AG09319 (cell line): ENCODE data around the gene TBC1D5.
"Not testable (repeated sequence)": the region's sequence is repeated elsewhere in the genome, so short reads cannot be mapped to it uniquely, and the experiment has no call there.

Experiments used
- DNase-seq: peaks from one replicate; pipeline ENCODE4 v3.0.0-alpha.2; 2010; ENCODE audit warnings: low read depth; ENCODE audit errors: extremely low read depth
- TF ChIP-seq, protein P1 (sequence below): IDR thresholded peaks from 2 replicates; pipeline ENCODE4 v1.5.1; 2011; ENCODE audit warnings: low read depth, mild to moderate bottlenecking, inconsistent platforms, low read length, moderate library complexity

Gene TBC1D5

DNA sequence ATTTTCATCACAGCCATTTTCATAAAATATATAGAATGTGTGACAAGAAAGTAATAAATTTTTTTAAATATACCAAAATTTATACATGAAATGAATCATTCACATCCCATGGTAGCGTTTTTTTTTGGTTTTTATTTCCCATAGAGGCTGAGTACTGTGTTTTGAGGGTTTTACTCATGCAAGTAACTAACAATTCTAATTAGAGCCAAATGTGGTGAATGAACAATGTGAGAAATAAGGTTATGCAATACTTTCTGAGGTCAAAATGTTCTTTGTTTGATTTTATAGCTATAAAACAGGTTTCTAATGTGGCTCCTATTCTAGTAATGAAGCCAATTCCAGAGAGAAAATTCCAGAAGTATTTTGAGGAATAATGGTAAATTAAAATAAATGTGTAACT is 386.8 kb downstream of the TBC1D5 start:
- DNase-seq = peak; percentile 22

DNA sequence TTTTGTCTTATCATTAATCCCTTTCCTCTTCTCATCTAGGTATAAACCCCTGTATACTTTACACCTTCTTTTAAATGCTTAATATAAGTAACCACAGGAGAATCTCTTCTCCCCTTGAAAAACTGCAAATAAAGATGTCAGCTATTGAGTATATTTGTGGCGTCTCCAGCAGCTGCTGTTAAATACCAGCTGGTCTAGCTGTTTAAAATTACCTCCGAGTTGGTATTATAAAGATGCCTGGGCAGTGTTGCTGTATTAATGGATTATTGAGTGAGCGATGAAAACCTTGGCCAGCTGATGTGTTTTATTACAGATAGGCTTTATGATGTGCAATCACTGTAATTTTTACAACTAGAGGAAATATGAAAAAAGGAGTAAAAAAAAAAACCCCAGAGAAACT is 388.1 kb downstream of the TBC1D5 start:
- TF ChIP-seq, protein P1, sequence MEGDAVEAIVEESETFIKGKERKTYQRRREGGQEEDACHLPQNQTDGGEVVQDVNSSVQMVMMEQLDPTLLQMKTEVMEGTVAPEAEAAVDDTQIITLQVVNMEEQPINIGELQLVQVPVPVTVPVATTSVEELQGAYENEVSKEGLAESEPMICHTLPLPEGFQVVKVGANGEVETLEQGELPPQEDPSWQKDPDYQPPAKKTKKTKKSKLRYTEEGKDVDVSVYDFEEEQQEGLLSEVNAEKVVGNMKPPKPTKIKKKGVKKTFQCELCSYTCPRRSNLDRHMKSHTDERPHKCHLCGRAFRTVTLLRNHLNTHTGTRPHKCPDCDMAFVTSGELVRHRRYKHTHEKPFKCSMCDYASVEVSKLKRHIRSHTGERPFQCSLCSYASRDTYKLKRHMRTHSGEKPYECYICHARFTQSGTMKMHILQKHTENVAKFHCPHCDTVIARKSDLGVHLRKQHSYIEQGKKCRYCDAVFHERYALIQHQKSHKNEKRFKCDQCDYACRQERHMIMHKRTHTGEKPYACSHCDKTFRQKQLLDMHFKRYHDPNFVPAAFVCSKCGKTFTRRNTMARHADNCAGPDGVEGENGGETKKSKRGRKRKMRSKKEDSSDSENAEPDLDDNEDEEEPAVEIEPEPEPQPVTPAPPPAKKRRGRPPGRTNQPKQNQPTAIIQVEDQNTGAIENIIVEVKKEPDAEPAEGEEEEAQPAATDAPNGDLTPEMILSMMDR = no peak
- DNase-seq = no peak

More for the DNA sequence above, 386.8 kb downstream of the TBC1D5 start:
- TF ChIP-seq, protein P1 = no peak

DNA sequence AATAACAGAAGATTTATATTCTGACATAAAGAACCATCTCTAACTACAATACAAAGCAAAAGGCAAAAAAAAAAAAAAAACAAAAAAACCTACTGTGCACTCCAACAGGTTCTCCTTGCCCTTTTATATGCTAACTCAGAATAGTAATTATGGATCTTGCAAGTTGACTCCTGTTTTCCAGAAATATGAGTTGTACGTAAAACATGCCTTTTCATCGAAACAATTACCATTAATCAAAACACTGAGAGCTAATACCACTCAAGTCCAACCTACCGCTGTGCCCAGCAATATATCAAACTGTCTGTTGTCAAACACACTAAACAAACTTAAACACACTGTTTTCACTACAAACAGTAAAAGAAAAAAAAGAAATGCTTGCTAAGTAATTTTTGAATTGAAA is 389.8 kb downstream of the TBC1D5 start:
- TF ChIP-seq, protein P1 = no peak
- no peak for DNase-seq

DNA sequence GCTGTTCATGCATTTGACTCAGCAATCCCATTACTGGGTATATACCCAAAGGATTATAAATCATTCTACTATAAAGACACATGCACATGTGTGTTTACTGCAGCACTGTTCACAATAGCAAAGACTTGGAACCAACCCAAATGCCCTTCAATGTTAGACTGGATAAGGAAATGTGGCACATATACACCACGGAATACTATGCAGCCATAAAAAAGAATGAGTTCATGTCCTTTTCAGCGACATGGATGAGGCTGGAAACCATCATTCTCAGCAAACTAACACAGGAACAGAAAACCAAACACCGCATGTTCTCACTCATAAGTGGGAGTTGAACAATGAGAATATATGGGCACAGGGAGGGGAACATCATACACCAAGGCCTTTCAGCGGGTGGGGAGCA is 391.2 kb downstream of the TBC1D5 start:
- DNase-seq = not testable (repeated sequence)

DNA sequence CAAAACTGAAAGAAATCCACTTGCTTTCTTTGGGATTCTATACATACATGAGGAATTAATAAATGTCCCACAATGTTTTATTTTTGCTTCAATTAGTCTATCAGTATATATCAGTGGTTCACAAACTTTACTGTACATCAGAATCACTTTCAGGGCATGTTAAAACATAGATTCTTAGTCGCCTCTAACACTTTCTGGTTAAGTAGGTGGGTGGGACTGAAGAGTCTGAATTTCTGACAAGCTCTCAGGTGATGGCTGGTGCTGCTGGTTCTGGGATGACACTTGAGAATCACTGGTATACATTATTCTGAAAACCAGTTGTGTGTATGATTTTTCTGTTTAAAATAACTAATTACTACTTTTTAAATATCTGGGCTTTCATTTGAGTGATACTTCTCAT is 393.3 kb downstream of the TBC1D5 start:
- no peak for DNase-seq
- TF ChIP-seq, protein P1 = no peak

DNA sequence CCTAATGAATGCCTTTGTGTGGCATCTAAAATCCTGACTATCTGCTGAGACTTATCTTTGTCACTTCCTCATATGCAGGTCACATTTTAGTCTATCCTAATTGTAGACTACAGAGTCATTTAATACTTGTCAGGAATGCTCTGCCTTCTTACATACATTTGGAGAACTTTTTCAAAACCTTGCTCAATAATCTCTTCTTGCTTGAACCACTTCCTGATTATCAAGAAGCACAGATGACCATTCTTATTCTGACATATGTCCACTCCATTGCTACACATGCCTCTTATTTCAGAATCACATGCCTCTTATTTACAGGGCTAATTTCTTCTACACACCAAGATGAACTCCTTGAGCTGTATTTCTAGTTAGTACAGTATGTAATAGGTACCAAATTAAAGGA is 400.3 kb downstream of the TBC1D5 start:
- DNase-seq = no peak
- TF ChIP-seq, protein P1 = no peak

DNA sequence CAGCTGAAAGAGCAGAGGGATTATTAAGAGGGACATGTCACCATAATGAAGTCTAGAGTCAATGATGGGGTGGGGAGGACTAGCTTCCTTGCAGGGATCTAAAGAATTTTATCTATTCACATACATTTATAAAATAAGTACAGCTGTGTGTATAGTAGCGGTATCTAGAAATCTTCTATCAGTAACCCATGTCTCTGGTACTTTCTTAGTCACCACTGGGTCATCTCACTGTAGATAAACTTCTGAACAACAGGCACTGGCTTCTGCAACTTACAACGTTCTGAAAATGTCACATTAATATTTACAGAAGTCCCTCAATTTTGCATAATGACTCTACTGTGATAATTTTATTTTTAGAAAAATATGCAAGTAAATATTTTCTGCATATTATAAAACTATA is 401.7 kb downstream of the TBC1D5 start:
- DNase-seq = no peak
- TF ChIP-seq, protein P1 = no peak

DNA sequence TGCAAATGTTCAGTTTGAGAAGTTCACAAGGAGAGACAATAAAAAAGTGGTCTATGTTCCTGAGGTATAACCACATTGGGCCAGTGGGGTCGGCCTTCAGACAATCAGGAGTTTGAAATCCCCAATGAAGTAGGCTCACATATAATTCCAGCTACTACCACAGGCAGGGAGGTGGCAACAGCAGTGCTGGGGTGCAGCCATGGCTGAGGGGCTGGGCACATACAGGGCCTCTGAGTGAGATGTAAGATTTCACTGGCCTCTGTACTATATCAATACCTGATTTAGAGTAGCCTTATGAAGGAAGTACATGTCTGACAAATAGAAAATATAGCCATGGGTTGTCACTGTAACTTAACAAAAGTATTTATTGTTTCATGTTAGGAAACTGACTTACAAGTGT is 402.2 kb downstream of the TBC1D5 start:
- TF ChIP-seq, protein P1 = no peak
- DNase-seq = no peak
